Epidermal melanocyte (primary cell): Measurements from ENCODE around the gene AEBP2.
"Not testable (repeated sequence)": the region's sequence is repeated elsewhere in the genome, so short reads cannot be mapped to it uniquely, and the experiment has no call there.

Experiments
- DNase-seq: peaks from one replicate; pipeline ENCODE4 v3.0.0; 2011; ENCODE audit warnings: low spot score; ENCODE audit not compliant: insufficient read length

Gene AEBP2, protein sequence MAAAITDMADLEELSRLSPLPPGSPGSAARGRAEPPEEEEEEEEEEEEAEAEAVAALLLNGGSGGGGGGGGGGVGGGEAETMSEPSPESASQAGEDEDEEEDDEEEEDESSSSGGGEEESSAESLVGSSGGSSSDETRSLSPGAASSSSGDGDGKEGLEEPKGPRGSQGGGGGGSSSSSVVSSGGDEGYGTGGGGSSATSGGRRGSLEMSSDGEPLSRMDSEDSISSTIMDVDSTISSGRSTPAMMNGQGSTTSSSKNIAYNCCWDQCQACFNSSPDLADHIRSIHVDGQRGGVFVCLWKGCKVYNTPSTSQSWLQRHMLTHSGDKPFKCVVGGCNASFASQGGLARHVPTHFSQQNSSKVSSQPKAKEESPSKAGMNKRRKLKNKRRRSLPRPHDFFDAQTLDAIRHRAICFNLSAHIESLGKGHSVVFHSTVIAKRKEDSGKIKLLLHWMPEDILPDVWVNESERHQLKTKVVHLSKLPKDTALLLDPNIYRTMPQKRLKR

GRCh38 chr12:19439059-19440018, at the start of gene AEBP2:
TSS of gene AEBP2 (plus strand) at chr12:19439492. CDS start at chr12:19439700, 208 bp downstream.
- DNase-seq: peak; percentile 91

GRCh38 chr12:19390051-19390598, 49.2 kb upstream of the AEBP2 start:
- no peak for DNase-seq

DNA sequence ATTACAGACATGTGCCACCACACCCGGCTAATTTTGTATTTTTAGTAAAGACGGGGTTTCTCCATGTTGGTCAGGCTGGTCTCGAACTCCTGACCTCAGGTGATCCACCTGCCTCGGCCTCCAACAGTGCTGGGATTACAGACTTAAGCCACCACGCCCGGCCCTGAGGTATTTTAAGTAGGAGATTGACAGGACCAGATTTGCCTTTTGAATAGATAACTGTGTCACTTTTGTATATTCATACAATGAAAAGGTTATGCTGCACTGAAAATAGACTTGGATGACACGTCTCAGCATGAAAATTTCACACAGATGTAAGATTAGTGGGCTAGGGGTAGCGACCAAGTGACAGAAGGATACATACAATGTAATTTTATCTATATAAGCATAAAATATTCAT, 46.6 kb upstream of the AEBP2 start:
- DNase-seq: not testable (repeated sequence)

GRCh38 chr12:19394385-19394784, 44.9 kb upstream of the AEBP2 start:
- DNase-seq: no peak

DNA sequence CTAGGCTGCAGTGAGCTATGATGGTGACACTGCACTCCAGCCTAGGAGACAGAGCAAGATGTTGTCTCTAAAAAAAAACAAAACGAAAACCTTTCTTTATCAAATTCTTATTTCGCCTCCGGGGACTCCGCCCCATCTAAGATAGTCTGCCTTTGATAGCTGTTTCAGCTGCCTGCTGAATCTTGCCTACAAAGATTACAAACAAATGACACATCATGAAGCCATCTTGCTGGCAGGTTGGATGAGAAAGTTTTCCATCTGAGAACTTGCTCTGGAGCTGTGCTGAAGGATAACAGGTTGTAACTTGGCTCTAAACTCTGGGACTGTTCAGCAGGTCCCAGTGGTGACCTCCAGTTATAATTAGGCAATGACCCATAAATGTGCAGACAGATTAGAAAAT, 41.8 kb upstream of the AEBP2 start:
- DNase-seq: no peak

DNA sequence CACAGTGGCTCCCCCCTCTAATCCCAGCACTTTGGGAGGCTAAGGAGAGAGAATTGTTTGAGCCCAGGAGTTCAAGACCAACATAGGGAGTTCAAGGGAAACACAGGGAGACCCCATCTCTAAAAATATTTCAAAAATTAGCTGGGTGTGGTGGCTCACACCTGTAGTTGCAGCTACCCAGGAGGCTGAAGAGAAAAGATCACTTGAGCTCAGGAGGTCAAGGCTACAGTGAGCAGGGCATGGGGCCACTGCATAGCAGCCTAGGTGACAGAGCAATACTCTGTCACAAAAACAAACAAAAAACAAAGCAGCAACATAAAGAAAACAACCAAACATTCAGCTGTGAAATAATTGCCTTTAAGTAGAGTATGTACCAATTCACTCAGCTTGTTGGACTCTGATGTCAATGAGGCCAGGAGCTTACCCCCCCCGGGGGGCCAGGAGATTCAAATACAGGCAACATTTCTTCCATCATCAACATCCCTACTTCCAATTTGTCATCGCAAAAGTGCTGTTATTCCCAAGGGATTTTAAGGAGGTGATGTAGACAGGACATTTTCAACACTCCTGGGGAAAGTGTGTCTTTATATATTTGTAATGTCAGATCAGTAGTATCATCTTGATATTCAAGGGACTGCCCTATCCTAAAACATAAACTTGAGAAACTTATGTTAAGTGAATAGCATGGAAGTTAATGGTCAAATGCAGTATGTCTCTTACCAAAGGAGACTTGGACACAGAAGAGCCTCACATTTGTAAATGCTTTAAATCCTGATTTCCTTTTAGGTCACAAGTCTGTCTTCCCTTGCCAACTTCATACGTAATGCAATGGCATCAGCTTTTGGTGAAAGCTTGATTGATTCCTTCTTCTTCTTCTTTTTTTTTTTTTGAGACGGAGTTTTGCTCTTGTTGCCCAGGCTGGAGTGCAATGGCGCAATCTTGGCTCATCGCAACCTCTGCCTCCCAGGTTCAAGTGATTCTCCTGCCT, 40.6 kb upstream of the AEBP2 start:
- DNase-seq: no peak

DNA sequence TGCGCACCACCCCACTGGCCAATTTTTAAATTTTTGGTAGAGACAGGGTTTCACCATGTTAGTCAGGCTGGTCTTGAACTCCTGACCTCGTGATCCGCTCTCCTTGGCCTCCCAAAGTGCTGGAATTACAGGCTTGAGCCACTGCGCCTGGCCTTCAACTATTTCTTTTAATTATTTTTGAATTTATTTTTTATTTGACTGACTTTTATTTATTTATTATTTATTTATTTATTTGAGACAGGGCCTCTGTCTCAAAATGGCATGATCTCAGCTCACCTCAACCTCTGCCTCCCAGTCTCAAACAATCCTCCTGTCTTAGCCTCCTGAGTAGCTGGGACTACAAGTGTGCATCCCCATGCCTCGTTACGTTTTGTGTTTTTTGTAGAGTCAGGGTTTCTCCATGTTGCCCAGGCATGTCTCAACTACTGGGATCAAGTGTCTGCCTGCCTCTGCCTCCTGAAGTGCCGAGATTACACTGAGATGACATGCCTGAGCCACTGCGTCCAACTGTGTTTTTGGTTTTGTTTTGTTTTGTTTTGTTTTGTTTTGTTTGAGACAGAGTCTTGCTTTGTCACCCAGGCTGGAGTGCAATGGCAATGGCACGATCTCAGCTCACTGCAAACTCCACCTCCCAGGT, 38.5 kb upstream of the AEBP2 start:
- not testable (repeated sequence) for DNase-seq

- no peak for DNase-seq
These were observed 37.1 kb upstream of the AEBP2 start for GRCh38 chr12:19402211-19402610.

- DNase-seq: no peak
These were observed 36.4 kb upstream of the AEBP2 start for GRCh38 chr12:19402743-19403431.

GRCh38 chr12:19404242-19404880, 34.9 kb upstream of the AEBP2 start:
- no peak for DNase-seq

- no peak for DNase-seq
These were observed 29.9 kb upstream of the AEBP2 start for GRCh38 chr12:19409376-19409775.

DNA sequence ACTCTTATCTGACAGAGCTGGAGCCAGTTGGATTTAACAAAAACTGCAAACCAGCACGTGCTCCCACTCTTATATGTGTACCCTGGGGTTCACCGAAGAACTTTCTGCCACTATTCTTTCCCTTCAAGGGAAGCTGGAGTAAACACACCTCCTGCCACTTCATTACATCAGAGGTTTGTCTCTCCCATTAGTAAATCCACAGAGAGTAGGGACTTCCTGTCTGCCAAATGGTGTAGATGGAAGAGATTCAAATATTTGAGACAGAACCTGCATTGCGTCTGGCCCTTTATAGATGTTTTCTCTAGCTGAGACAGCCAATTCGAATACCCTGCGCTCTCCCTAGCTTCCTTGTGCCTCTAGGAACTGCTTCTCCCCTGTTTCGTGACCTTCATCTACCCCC, 29.1 kb upstream of the AEBP2 start:
- DNase-seq: no peak

GRCh38 chr12:19410629-19411185, 28.6 kb upstream of the AEBP2 start:
- DNase-seq: no peak

DNA sequence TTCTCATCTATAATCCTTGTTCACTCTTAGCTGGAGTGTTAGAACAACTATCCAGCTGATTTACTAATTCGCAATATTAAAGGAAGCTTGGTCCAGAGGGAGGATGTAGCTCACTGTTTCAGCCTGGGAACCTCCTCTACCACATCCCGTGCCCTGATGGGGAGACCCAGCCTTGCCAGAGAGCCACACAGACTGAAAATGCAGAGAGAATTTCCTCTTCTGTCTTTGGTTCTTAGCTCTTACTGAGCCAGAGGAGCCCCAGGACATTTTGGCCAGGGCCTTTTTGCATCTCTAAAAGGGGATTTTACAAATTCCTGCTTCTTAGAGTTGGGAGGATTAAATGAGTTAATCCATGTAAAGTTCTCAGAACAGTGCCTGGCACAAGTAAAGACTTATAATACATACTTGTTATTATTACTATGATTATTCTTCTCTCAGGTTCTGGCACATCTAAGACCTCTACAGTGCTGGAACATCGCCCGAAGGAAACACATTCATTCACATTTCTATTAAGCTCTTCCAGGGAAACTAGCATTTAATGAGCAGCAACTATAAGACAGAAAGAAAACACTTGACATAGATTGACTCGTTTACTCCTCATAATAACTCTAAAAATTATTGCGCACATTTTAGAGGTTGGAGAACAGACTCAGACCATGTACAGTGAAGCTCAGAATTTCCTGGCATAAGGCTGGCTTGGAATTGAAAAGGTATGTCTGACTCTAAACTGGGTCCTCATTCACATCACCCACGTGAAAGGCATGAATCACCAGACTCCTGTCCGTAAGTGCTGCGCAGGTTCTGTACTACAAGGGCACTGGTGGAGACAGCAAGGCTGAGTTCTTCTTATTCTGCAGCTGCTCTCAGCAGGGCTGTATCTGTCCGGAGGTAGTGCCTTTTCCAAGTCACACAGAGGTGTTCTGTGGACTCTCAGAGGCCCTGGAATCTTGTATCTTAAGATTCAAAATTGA, 27.8 kb upstream of the AEBP2 start:
- DNase-seq: no peak

- no peak for DNase-seq
These were observed 26.4 kb upstream of the AEBP2 start for GRCh38 chr12:19412844-19413243.

GRCh38 chr12:19413582-19413981, 25.7 kb upstream of the AEBP2 start:
- not testable (repeated sequence) for DNase-seq

- DNase-seq: no peak
These were observed 23.7 kb upstream of the AEBP2 start for GRCh38 chr12:19415563-19415962.
